Measurements from ENCODE around the gene HTT.

HTT gene

DNA sequence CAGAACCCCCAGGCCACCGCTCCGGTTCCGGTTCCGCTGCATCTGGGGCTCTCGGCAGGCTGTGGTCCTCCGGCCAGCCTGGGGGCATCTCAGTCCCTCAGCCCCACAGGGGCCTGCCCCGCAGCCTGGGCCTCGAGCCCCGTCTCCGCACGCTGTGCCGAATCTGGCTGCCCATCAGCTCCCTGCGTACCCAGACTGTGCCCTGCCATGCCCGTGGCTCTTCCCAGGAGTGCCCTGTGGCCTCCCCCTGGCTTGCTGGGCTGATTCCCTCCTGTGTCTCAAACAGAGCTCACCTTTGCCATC, 173.6 kb downstream of the HTT start:
- no peak for FAIRE-seq
- DNase-seq (ENCODE audit: low spot score) = no peak

DNA sequence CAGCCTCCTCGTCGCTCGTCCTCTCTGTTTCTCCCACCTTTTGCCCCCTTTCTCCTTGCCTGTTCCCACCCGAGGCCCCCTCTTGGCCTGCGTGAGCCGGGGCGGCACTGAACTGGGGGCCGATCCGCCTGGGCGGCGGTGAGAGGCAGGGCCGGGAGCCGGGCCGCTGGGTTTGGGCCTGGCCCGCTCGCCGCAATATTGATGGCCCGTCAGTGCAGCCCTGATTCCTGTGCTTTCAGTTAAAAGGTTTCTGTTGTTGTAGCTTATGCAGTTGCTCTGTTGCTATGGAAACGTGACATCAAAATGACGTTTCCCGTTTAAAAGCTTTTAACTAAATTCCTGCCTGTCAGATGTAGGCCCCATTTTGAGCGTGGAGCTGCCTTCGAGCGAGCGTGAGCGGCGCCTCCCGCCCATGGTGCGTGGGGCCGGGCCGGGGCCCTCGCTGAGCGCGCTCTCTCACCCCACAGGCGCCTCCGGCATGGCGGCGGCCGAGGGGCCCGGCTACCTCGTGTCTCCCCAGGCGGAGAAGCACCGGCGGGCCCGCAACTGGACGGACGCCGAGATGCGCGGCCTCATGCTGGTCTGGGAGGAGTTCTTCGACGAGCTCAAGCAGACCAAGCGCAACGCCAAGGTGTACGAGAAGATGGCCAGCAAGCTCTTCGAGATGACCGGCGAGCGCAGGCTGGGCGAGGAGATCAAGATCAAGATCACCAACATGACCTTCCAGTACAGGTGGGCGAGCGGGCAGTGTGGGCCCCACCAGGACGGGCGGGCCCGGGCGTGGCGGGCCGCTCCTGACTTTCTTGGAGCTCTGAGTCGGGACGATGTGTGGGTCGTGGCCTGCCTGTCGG, 174.6 kb downstream of the HTT start, which contains the start of gene MSANTD1:
TSS of gene MSANTD1 (plus strand) at position 349 of the 851 bp plus-strand sequence. CDS start at position 413, 64 bp downstream.
- FAIRE-seq = no peak
- DNase-seq (ENCODE audit: low spot score) = no peak

DNA sequence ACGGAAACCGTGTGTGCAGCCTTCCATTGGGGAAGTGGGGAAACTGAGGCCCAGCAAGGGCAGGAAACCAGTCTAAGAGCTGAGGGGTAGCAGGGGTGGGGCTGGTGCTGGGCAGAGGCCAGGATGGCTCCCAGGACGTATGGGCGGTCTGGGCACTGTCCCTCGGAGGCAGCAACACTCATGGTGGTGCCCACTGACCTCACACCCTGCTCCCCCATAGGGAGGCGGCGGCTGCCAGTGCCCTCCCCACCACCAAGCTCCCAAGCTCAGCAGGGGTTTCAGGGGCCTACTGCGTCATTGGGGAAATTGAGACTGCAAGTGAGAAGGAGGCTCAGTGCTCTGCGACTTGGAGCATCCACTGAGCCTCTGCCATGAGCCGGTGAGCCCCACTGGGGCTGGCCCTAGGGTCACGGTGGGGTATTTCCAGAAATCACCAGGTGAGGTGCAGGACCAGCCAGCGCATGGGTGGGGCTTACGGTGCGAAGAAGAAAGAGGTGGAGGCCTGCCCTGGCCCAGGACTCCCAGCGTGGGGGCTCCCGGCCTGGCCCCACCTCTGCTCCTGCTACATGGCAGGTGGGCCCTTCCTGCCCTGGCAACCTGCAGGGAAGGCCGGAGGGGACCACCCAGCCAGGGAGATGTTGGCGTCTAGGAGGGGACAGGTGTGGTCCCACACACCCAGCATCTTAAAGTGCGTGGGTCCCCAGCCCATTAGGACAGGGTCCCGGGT, 175.4 kb downstream of the HTT start:
- FAIRE-seq = no peak
- DNase-seq (ENCODE audit: low spot score) = no peak

DNA sequence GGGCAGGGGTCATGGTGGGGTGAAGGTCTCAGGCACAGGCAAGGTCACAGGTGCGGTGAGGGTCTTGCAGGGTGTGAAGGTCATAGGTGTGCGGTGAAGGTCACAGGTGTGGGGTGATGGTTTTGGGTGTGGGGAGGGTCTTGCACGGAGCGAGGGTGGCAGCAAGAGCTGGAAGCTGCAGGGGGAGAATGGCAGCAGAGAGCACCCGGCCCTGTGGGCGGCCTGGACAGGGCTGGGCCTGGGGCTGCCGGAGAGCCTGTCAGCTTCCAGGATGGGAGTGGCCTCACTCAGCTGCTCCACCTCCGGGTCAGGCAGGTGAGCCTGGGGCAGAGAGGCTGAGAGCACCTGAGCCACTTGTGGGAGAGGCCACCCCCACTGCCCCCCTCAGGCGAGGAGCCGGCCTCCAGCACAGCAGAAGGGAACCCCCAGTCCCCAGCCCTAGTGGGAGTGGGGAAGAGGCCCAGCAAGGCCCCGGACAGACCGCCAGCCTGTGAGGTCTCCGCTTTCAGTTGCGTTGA, 176.0 kb downstream of the HTT start:
- FAIRE-seq (no peak), DNase-seq (ENCODE audit: low spot score) (no peak)

DNA sequence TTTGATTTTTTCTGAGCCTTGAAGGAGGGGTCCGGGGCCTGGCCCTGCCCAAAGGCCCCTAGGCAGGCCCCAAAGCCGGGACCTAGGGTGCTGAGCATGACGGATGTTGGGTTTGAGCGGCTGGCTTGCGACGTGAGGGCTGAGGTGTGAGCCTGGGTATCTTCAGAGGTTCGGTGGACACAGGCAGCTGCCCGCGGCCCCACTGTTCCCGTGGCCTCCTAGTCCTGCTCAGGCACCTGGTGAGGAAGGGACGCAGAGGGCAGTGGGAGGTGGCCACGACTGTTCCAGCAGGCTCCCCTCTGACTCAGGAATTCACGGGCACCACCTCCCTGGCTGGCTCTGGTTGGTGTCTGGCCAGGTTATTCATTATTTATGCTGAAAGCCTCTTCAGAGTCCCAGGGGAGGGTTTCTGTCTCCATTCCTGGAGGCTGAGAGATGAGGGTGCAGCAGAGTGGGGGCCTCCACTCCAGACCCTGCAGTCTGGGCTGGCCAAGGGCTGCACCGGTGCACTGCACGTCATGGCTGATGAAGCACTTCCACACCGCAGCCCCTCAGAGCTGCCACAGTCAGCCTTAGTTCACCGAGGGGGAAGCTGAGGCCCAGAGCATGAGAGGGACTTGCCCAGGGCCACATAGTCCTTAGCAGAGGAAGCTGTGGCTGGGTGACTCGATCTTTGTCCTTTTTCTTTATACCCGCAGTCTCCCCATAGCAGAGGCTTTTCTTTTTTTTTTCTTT, 176.6 kb downstream of the HTT start:
- no peak for DNase-seq (ENCODE audit: low spot score)

DNA sequence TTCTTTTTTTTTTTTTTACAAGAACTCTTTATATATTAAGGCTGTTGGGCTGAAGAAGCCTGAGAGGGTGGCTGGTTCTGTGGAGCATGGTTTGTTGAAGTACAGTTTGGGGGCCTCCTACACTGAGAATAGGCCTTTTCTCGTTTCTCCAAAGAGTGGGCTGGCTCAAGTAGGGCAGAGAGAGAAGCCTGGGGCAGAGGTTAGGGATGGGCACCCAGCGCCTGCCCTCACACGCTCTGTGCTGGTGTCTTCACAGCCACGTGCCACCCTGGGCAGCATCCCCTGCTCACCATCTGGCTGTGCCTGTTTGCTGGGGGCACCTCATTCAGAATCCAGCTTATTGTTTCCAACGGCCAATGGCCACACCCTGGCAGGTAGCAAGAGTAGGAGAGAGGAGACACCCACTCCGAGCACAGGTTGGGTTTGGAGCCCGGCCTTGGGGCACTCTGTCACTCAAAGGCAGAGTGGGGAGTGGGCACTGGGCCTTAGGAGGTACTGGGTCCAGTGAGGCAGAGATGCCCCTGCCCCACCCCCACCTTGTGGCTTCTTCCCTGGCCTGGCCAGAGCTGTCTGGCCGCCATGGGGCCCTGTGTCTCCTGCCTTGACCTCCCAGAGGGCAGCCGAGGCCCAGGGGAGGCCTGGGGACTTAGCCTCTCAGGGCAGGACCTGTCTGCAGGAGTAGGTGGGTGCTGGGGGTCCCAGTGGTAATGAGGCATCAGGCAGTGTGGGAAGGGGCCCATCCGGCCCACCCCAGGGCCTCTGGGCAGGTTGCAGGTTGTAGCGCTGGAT, 177.4 kb downstream of the HTT start:
- no peak for DNase-seq (ENCODE audit: low spot score)
- no peak for FAIRE-seq

More for the DNA sequence above, 176.6 kb downstream of the HTT start:
- FAIRE-seq = no peak

DNA sequence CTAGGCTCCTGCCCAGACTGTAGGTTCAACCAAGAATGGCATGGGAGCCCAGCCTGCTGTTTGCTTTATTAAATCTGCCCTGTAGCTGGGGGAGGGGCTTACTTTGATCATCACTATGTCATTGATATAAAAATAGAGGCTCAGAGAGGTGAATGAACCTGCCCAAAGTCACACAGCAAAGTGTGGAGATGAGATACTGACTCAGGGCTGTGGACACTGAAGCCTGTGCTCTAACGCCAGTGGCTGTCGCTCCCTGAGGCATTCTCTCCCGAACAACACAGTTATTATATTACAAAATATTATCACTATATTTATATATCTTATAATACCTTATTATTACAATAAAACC, 178.0 kb downstream of the HTT start:
- FAIRE-seq = no peak
- no peak for DNase-seq (ENCODE audit: low spot score)

DNA sequence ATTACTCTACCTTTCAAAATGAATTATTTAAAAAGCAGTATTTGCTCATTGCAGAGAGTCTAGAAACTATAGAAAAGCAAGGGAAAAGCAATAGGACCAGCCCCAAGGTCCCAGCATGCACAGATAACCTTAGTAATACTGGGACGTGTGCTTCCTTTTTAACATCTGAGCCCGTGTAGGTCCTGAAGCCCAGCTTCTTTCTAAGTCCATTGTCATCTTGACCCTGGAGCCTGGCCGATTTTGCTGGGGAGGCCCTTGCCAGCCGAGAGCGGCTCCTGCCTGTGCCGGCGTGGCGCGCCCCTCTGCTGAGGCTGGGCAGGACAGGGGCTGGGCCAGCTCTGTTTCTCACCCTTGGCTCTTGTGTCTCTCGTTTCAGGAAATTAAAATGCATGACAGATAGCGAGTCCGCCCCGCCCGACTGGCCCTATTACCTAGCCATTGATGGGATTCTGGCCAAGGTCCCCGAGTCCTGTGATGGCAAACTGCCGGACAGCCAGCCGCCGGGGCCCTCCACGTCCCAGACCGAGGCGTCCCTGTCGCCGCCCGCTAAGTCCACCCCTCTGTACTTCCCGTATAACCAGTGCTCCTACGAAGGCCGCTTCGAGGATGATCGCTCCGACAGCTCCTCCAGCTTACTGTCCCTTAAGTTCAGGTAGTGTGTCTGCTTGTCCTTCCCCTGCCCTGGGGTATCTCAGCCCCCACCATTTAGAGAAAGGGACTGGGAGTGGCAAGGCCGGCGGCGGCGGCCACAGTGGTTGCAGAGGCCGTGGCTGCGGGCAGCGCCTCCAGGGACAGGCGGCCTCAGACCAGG, 178.6 kb downstream of the HTT start:
- FAIRE-seq (no peak), DNase-seq (ENCODE audit: low spot score) (no peak)

DNA sequence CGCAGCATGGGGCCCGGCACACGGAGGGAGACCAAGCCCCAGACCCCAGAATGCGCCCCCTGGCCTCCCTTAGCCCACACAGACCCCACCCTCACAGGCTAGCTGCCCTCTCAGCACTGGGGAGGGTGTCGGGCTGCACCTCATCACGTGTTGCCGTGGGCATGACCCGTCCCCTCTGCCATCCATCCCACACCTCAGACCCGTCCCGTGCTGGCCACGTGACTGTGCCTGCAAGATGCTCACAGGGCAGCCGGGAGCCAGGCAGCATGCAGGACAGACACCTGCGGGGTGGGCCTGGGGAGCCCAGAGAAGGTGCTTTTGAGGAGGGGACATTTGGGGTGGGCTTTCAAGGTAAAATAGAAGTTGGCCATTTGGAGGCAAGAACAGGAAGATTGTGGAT, 179.3 kb downstream of the HTT start:
- FAIRE-seq = no peak
- no peak for DNase-seq (ENCODE audit: low spot score)

DNA sequence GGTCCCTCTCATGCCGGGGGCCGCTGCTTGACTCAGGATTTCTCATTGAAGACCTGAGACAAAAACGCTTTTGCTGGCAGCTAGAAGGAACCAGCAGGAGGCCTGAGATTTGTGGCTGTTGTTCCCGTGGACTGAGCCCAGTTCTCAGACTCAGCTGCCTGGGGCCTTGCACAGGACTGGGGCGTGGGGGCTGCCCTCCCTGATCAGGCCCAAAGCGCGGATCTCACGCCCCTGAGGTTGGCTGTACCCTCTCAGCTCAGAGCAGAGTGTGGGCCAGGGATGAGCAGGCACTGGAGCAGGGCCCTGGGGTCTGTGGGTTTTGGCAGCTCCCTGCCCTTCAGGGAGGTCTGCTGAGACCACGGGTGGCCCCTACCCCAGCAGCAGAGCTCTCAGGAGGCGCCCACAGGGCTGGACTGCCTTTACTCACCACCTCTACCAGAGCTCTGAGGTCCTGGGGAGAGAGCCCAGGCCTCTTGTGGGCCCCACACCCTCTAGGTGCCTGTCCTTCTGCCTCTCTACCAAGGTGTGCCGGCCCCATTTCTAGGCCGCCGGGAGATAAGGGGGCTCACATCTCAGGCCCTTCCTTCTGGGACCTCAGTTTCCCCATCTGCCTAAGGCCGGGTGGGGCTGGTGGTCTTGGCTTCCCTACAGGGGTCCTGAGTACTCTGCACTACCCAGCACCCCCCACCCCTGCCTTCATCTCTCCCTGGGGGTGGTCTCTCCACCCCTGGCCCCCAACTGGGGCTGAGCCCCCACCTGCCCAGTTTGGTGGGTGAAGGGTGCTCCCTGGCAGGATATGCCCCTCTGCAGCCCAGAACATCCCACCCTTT, 180.0 kb downstream of the HTT start:
- DNase-seq (ENCODE audit: low spot score) = no peak
- no peak for FAIRE-seq

DNA sequence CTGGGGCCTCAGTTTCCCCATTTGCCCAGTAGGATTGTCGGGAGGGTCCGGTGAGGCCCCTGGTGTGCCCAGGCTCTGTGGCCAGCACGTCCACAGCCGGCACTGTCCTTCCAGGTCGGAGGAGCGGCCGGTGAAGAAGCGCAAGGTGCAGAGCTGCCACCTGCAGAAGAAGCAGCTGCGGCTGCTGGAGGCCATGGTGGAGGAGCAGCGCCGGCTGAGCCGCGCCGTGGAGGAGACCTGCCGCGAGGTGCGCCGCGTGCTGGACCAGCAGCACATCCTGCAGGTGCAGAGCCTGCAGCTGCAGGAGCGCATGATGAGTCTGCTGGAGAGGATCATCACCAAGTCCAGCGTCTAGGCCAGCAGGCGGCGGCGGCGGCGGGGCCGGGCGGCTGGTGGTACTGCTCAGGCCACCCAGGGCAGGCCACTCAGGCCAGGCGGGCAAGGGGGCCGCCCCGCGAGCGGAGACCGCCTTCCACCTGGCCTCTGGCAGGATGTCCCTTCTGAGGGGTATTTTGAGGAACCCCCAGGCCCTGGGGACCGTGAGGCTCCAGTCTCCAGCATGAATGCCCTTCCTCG, 181.2 kb downstream of the HTT start:
- FAIRE-seq (no peak), DNase-seq (ENCODE audit: low spot score) (no peak)

DNA sequence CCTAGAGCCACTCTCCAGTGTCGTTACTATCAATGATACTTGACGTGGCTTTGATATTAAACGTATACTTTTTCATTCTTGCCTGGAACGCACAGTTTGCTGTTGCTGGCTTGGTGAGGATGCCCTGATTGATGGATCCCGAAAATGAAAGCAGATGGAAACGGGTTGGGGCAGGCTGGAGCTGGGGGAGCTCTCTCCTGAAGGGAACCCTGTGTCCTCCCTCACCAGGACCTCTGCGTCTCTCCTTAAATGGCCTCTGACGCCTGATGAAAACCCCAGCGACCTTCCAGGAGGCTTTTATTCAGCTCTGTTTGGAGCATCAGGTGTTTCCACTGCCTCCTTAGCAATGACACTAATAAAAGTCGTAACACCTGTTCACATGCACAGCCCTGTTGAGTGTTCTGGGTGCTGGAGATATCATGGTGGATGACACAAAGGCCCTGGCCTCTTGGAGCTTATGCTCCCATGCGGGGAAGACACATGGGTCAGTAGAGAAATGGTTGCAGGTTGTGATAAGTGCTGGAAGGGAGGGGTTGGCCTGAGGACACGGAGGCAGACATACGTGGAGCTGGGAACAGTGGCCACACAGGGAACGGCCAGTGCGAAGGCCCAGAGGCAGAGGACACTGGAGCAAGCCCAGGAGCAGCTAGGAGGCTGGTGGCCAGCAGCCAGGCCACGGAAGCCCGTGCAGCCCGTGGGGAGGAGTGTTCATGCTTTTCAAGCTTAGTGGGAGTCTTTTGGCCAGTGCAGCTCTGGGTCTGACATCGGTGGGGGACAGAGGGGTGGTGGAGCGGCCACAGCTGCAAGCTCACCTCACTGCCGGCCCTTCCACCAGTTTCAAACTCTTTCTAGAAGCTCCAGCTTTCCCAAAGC, 182.0 kb downstream of the HTT start:
- no peak for DNase-seq (ENCODE audit: low spot score)
- FAIRE-seq = no peak

DNA sequence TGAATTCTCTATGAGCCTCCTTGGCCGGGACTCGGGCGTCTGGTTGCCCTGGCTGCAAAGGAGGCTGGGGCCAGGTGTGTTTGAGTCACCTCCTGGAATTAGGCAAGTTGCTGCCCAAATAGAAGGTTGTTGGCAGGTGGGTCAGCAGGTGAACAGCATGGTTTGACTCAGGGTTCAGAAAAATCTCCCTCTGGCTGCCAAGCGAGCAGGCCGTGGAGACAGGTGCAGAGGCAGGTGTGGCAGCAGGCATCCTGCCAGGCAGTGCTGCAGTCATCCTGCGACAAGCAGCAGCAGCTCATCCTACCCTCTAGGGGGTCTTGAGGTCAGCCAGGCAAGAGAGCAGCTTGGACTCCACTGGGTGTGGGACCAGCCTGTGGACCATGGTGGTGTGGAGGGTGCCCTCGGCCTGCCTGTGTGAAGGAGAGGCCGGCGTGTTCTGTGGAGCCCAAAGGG, 182.6 kb downstream of the HTT start:
- no peak for FAIRE-seq

DNA sequence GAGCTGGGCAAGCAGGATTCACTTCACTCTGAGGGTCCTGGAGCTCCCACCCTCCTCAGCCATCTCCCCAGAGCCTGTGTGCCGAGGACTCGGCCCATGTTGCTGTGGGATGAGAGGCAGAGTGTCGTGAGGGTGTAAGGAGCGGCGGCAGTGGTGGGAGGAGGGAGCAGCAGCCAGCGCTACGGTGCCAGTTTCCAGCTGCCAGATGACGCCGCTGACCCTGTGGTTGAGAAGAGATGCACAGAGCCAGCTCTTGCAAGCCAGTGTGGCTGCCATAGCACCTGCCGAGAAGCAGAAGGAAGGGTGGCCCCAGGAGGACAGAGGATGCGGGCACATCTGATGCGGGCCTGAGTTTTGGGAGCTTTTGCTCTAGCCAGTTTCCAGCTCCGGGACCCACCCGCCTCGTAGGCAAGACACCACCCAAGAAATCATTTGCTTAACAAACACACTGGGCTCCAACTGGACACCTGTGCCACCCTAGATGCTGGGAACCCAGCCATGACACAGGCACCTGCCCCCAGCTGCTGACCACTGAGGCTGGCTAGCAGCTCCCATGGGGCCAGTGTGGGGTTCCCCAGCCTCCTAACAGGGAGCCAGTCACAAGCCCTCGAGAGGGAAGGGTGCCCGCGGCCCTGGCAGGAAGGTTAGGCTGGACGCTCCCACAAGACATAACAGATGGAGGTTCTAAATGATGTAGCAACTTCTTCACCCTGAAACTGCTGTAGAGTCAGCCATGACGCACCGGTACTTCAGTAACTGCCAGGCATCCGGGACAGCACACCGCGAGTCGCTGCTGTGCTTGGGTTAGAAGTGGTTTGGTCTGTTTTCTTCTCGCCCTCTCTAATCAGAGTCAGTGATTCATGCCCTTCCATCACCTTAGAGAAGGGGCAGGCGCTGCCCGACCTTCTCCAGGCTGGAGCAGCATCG, 183.3 kb downstream of the HTT start:
- FAIRE-seq (no peak), DNase-seq (ENCODE audit: low spot score) (no peak)

More for the DNA sequence above, 182.6 kb downstream of the HTT start:
- no peak for DNase-seq (ENCODE audit: low spot score)

DNA sequence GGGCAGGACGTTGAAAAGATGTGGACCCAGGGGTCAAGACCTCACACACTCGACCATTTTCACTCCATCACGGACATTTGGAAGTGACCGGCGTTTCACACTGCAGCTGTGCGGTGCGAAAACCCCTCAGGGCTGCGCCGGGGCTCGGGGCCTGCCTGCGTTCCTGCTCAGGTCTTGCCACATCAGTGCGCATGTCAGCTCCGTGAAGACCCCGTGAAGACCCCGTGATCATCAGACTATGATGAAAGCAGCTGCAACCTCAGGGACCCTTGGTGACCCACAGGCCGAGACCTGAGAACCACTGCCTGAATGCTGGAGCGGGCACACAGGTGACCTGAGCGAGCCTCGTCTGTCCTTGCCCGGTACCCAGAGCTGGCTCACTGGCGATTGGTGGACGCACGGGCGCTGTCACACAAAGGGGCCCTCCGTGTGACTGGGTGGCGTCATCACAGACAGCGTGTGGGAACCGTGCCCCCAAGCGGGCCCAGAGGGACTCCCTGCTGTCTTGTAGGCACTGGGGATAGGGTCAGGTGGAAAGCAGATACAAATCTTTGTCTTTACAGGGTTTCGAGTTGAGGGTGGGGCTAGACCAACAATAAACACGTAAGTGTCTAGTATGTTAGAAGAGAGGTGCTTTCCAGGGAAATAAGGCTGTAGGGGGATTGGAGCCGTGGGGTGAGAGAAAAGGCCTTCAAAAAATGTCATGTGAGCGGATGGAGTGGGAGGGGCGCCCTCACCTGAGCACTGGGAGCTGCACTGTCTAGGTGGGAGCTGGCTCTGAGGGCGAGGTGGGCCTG, 187.1 kb downstream of the HTT start:
- DNase-seq (ENCODE audit: low spot score) (no peak), FAIRE-seq (no peak)
